Measurements from ENCODE around the gene TMEM132D.

DNA sequence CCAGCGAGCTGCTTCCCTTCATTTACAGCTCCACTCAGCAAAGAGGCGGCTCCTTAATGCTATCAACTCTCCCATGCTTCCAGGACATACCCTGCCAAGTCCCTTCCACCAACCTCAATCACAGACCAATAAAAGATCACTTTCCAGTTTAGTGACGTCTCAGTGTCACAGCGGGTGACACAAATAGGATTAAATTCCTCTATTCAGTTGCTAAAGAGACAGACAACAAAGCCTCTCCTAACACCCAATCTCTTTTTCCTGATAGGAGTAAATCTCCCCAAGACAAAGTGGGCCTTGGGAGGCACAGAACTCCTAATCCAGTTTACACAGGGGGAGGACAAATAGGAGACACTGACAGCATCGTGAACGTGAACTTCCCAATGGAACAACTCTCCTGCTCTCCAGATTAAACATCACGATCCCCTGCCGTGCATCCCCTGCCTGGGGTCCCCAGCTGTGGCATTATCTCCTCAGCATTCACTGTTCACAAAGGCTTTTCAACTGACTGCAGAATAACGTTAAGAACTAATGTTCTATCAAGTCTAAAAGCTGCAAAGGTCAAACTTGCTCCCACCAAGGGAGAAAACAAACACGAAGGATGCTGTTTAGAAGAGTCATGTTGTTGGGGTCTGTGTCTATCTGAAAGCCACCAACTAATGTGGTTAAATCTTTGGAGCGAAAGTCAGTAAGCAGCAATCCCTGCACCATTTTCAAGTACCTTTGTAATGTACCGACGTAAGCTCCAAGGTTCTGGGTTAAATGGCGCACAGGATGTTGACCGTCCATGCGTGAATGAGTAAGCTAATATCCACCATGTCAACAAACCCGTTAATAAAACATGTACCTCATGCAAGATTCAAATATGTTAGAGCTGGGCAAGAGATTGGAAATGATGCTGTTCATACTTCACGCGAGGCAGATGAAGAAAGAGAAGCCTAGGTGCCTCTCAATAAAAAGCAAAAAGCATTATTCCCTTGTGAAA is 31.5 kb downstream of the TMEM132D start:
- TF ChIP-seq EP300 (IDR thresholded peaks at IDR 0.05): no peak
- TF ChIP-seq POLR2AphosphoS5 (IDR thresholded peaks at IDR 0.05): no peak
- TF ChIP-seq CTCF (IDR thresholded peaks at IDR 0.05): no peak
